DLD1 (cell line): ENCODE results near the gene GATA5.

Experiments
- in situ Hi-C: cut with HindIII; loops from 2 replicates; pipeline ENCODE4 v1.10.0; 2017; ENCODE audit warnings: low sequenced_read_pairs

Gene GATA5

GRCh38 chr20:62475772-62476055, at the start of gene GATA5:
Gene GATA5, minus strand, starts transcription at chr20:62475995. Its CDS starts 474 bp downstream, at chr20:62475521.
- in situ Hi-C loops: no loop called here

GRCh38 chr20:62525014-62525413, 49.2 kb upstream of the GATA5 start:
- in situ Hi-C loops: loop anchor here (25.0 kb wide), 1 partner anchor 238 kb away; no protein-coding TSS in a partner anchor

GRCh38 chr20:62524505-62524911, 48.7 kb upstream of the GATA5 start:
- in situ Hi-C loops: no loop called here

GRCh38 chr20:62523473-62524203, 47.8 kb upstream of the GATA5 start:
- in situ Hi-C loops: no loop called here

GRCh38 chr20:62522748-62523396, 47.1 kb upstream of the GATA5 start:
- in situ Hi-C loops: no loop called here

- in situ Hi-C loops: no loop called here
Observed at GRCh38 chr20:62519826-62520225, 44.0 kb upstream of the GATA5 start.

GRCh38 chr20:62518911-62519310, 43.1 kb upstream of the GATA5 start:
- in situ Hi-C loops: no loop called here

GRCh38 chr20:62517901-62518610, 42.3 kb upstream of the GATA5 start:
- in situ Hi-C loops: no loop called here

- in situ Hi-C loops: no loop called here
Observed at GRCh38 chr20:62517168-62517567, 41.4 kb upstream of the GATA5 start.

- in situ Hi-C loops: no loop called here
Observed at GRCh38 chr20:62516338-62516737, 40.5 kb upstream of the GATA5 start.

- in situ Hi-C loops: no loop called here
Observed at GRCh38 chr20:62515826-62516225, 40.0 kb upstream of the GATA5 start.

GRCh38 chr20:62515280-62515679, 39.5 kb upstream of the GATA5 start:
- in situ Hi-C loops: no loop called here

GRCh38 chr20:62513991-62514390, 38.2 kb upstream of the GATA5 start:
- in situ Hi-C loops: no loop called here

- in situ Hi-C loops: no loop called here
Observed at GRCh38 chr20:62511915-62512610, 36.3 kb upstream of the GATA5 start.

GRCh38 chr20:62511300-62511914, 35.6 kb upstream of the GATA5 start:
- in situ Hi-C loops: no loop called here

GRCh38 chr20:62508641-62509051, 32.9 kb upstream of the GATA5 start:
- in situ Hi-C loops: no loop called here

- in situ Hi-C loops: no loop called here
Observed at GRCh38 chr20:62507991-62508640, 32.3 kb upstream of the GATA5 start.

- in situ Hi-C loops: no loop called here
Observed at GRCh38 chr20:62507323-62507722, 31.5 kb upstream of the GATA5 start.

- in situ Hi-C loops: no loop called here
Observed at GRCh38 chr20:62506791-62507190, 31.0 kb upstream of the GATA5 start.

- in situ Hi-C loops: no loop called here
Observed at GRCh38 chr20:62506087-62506486, 30.3 kb upstream of the GATA5 start.
